ENCODE data around the gene ARID1B.

The ARID1B gene

DNA sequence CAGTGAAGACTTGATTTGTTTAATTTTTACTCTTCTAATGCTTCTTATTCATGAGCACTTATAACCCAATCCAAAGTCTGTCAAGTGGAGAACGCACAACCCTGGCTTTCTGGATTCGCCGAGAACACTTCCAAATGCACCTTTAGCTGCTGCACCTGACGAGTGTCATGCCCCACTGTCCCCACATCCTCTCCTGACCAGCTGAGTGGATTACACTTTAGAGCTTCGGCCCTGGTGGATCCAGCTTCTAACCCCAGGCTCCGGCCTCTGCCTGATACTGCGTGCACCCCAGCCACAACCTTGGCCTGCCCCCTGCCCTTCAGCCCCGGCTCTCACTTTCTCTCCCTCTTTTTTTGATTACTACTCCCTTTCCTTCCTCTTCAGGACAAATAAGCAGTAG lies 287.3 kb downstream of the ARID1B start:
- Histone ChIP-seq H3K36me3 (ENCODE audit: control insufficient read depth in 4 of 4, insufficient read depth in 4 of 4, low read length in 3 of 4) (no peaks in the 10 kb centered on the region), H3K4me1 (ENCODE audit: control extremely low read depth in 1 of 4, control insufficient read depth in 4 of 4, insufficient read depth in 4 of 4, low read length in 3 of 4) (peaks cover 23 to 61% (median 44%) of the 10 kb centered on the region in 4 experiments), H3K9me3 (ENCODE audit: control extremely low read depth in 1 of 5, control insufficient read depth in 4 of 5, insufficient read depth in 2 of 5, low read depth in 1 of 5, low read length in 4 of 5) (no peaks in the 10 kb centered on the region), H3K27ac (ENCODE audit: insufficient read depth in 1 of 2, low read depth in 1 of 2, low read length in 2 of 2, poor library complexity in 1 of 2, severe bottlenecking in 2 of 2) (no peak overlapping the region), H3K27me3 (replicated peaks in 2 of 5; ENCODE audit: control insufficient read depth in 4 of 5, insufficient read depth in 5 of 5, low read length in 4 of 5) (no peaks in the 10 kb centered on the region), H3K4me3 (ENCODE audit: control insufficient read depth in 1 of 7, extremely low read depth in 1 of 7, insufficient read depth in 4 of 7, low read depth in 2 of 7, low read length in 6 of 7) (no peak overlapping the region)
- ChIA-PET CTCF (interaction anchor here (0.8 to 1.6 kb wide), 5 partner anchors 10 to 42 kb away, joined by 3 to 7 read pairs (median 3); no protein-coding TSS in a partner anchor), POLR2A (interaction anchor here (0.9 kb wide), 1 partner anchor 75 kb away, joined by 3 read pairs; no protein-coding TSS in a partner anchor)
- no peak for DNase-seq
- 90% methylated on average over 7 of the region's 8 CpGs for WGBS (ENCODE audit: insufficient coverage)

DNA sequence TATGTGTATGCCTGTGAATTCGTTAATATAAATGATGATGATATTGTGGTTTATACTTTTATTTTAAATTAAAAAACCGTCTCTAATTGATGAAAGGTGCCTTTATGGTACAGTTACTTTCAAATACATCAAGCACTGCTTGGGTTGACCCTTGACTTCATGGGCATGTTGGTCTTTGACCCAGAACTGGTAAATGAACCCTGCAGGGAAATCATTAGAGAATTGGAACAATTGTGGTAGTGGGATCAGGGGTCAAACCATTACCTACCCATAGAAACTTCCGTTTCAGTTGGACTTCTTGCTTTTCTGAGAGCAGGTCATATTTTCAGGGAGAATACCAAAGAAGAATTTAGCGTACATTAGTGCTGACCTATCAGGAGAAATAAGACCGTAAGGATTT lies 288.2 kb downstream of the ARID1B start:
- ChIA-PET POLR2A (no interaction called here), CTCF (interaction anchor here (1.2 to 1.6 kb wide), 2 partner anchors 16 to 31 kb away, joined by 3 to 4 read pairs; no protein-coding TSS in a partner anchor)
- no peak overlapping the region for H3K4me3 ChIP-seq (ENCODE audit: control insufficient read depth in 1 of 7, extremely low read depth in 1 of 7, insufficient read depth in 4 of 7, low read depth in 2 of 7, low read length in 6 of 7)
- no peak for DNase-seq
- H3K27ac ChIP-seq (ENCODE audit: insufficient read depth in 1 of 2, low read depth in 1 of 2, low read length in 2 of 2, poor library complexity in 1 of 2, severe bottlenecking in 2 of 2) = no peak overlapping the region
- H3K4me1 ChIP-seq (ENCODE audit: control extremely low read depth in 1 of 4, control insufficient read depth in 4 of 4, insufficient read depth in 4 of 4, low read length in 3 of 4) = peaks cover 26 to 59% (median 42%) of the 10 kb centered on the region in 4 experiments
- H3K36me3 ChIP-seq (ENCODE audit: control insufficient read depth in 4 of 4, insufficient read depth in 4 of 4, low read length in 3 of 4) = no peaks in the 10 kb centered on the region
- H3K9me3 ChIP-seq (ENCODE audit: control extremely low read depth in 1 of 5, control insufficient read depth in 4 of 5, insufficient read depth in 2 of 5, low read depth in 1 of 5, low read length in 4 of 5) = no peaks in the 10 kb centered on the region
- H3K27me3 ChIP-seq (replicated peaks in 2 of 5; ENCODE audit: control insufficient read depth in 4 of 5, insufficient read depth in 5 of 5, low read length in 4 of 5) = no peaks in the 10 kb centered on the region
- 100% methylated on average over 1 of the region's 5 CpGs for WGBS (ENCODE audit: insufficient coverage)

DNA sequence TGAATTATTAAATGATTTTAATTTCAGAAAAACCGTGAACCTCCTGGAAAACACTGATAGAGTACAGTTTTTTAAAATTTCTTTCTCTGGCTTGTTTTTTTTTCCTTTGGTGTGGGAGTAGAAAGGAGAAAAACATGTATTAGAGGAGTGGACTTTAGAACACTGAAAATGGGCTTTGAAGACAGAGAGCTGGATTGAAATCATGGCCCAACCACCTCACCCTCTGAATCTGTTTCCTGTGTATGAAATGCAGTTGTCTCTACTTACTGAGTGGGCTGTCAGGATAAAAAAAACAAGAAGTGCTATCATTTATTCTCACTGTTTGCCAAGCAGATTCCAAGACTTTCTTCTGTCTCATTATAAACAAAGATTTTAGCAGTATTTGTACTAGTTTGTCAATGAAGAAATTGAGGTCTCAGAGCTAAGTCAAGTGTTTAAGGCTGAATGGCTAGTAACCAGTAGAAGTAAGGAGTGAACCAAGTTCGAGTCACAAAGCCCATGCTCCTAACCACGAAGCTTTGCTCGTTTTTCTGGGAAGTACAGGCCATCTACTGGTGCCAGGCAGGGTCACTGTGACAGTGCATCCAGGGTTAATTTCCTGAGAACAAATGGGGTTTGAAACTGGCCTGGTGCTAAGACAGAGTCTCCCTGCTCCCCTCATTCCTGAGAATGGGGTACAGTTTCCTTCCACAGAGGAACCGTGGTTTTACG lies 289.8 kb downstream of the ARID1B start:
- DNase-seq = peak in 2 of 3 donors; percentile 72 to 80
- peak overlapping the region in 4 of 7 experiments; percentile 1 to 35 (median 17) for H3K4me3 ChIP-seq (ENCODE audit: control insufficient read depth in 1 of 7, extremely low read depth in 1 of 7, insufficient read depth in 4 of 7, low read depth in 2 of 7, low read length in 6 of 7)

DNA sequence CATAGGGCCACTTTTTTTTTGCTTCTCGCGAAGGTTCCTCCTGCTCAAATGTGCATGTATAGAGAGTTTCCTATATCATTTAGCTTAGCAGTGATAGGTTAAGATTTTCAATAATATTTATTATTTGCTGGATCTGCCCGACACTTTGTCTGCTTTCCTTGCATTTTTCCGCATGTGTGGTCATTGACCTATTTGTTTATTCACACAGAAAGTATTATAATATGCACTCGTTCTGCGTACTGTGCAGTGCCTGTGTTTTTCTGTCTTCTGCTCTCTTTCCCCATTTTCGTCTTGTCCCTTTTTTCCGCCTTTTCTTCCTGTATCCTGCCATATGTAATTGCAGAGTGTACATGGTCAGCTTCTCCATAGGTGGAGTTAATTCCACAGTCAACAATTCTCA lies 290.3 kb downstream of the ARID1B start:
- ChIA-PET POLR2A (interaction anchor here (0.5 kb wide), 1 partner anchor 55 kb away, joined by 3 read pairs; no protein-coding TSS in a partner anchor), CTCF (interaction anchor here (0.9 to 2.0 kb wide), 3 partner anchors 12 to 31 kb away, joined by 3 to 7 read pairs (median 4); no protein-coding TSS in a partner anchor)
- no peak for DNase-seq
- H3K4me3 ChIP-seq (ENCODE audit: control insufficient read depth in 1 of 7, extremely low read depth in 1 of 7, insufficient read depth in 4 of 7, low read depth in 2 of 7, low read length in 6 of 7) = peak overlapping the region in 3 of 7 experiments; percentile 1 to 35 (median 19)
- H3K9me3 ChIP-seq (ENCODE audit: control extremely low read depth in 1 of 5, control insufficient read depth in 4 of 5, insufficient read depth in 2 of 5, low read depth in 1 of 5, low read length in 4 of 5) = no peaks in the 10 kb centered on the region
- H3K4me1 ChIP-seq (ENCODE audit: control extremely low read depth in 1 of 4, control insufficient read depth in 4 of 4, insufficient read depth in 4 of 4, low read length in 3 of 4) = peaks cover 26 to 61% (median 47%) of the 10 kb centered on the region in 4 experiments
- no peaks in the 10 kb centered on the region for H3K36me3 ChIP-seq (ENCODE audit: control insufficient read depth in 4 of 4, insufficient read depth in 4 of 4, low read length in 3 of 4)
- peak overlapping the region in 1 of 2 experiments; percentile 36 for H3K27ac ChIP-seq (ENCODE audit: insufficient read depth in 1 of 2, low read depth in 1 of 2, low read length in 2 of 2, poor library complexity in 1 of 2, severe bottlenecking in 2 of 2)
- WGBS (ENCODE audit: insufficient coverage) = 100% methylated on average over 1 of the region's 8 CpGs
- no peaks in the 10 kb centered on the region for H3K27me3 ChIP-seq (replicated peaks in 2 of 5; ENCODE audit: control insufficient read depth in 4 of 5, insufficient read depth in 5 of 5, low read length in 4 of 5)

More for the DNA sequence above, 289.8 kb downstream of the ARID1B start:
- peaks cover 26 to 61% (median 47%) of the 10 kb centered on the region in 4 experiments for H3K4me1 ChIP-seq (ENCODE audit: control extremely low read depth in 1 of 4, control insufficient read depth in 4 of 4, insufficient read depth in 4 of 4, low read length in 3 of 4)
- H3K9me3 ChIP-seq (ENCODE audit: control extremely low read depth in 1 of 5, control insufficient read depth in 4 of 5, insufficient read depth in 2 of 5, low read depth in 1 of 5, low read length in 4 of 5) = no peaks in the 10 kb centered on the region
- H3K27ac ChIP-seq (ENCODE audit: insufficient read depth in 1 of 2, low read depth in 1 of 2, low read length in 2 of 2, poor library complexity in 1 of 2, severe bottlenecking in 2 of 2) = peak overlapping the region; percentile 11 to 36
- POLR2A ChIA-PET = interaction anchor here (0.5 kb wide), 1 partner anchor 54 kb away, joined by 3 read pairs; no protein-coding TSS in a partner anchor
- H3K36me3 ChIP-seq (ENCODE audit: control insufficient read depth in 4 of 4, insufficient read depth in 4 of 4, low read length in 3 of 4) = no peaks in the 10 kb centered on the region
- no peaks in the 10 kb centered on the region for H3K27me3 ChIP-seq (replicated peaks in 2 of 5; ENCODE audit: control insufficient read depth in 4 of 5, insufficient read depth in 5 of 5, low read length in 4 of 5)
- 14% methylated on average over 5 of the region's 6 CpGs for WGBS (ENCODE audit: insufficient coverage)
- CTCF ChIA-PET = interaction anchor here (0.9 to 1.3 kb wide), 3 partner anchors 12 to 30 kb away, joined by 3 to 4 read pairs (median 3); no protein-coding TSS in a partner anchor

DNA sequence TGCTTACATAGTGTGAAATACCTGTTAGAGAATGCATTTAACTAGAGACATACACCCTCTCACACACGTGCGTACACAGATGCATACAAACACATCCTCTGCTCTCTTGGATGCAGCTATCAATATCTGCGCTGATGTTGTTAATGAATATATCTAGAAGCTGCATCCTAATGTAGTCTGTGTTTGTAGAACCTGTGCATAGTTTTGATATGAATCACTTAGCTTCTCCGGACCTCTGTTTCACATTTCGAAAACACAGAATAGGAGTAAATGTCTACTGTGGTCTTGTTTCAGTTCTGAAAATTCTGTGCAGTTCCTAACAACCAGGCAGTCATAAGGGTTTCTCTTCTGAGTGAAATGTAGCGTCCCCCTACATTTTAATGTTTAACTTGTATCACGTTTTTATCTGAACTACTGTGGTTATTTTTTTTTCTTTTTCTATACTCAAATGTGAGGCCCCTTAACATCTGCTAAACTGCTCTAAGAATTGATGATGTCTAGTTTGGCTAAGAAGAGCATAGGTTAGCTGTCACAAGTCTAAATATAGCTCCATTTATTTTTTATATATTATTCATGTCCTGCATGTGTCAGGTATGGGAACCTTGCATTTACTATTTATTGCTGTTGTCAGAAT lies 291.6 kb downstream of the ARID1B start:
- CTCF ChIA-PET = interaction anchor here (1.5 to 2.6 kb wide), 4 partner anchors 13 to 35 kb away, joined by 4 to 14 read pairs (median 7); no protein-coding TSS in a partner anchor
- Histone ChIP-seq H3K9me3 (ENCODE audit: control extremely low read depth in 1 of 5, control insufficient read depth in 4 of 5, insufficient read depth in 2 of 5, low read depth in 1 of 5, low read length in 4 of 5) (no peaks in the 10 kb centered on the region), H3K27me3 (replicated peaks in 2 of 5; ENCODE audit: control insufficient read depth in 4 of 5, insufficient read depth in 5 of 5, low read length in 4 of 5) (no peaks in the 10 kb centered on the region), H3K36me3 (ENCODE audit: control insufficient read depth in 4 of 4, insufficient read depth in 4 of 4, low read length in 3 of 4) (peaks cover under 1 to 3% (median 2%) of the 10 kb centered on the region in 4 experiments), H3K27ac (ENCODE audit: insufficient read depth in 1 of 2, low read depth in 1 of 2, low read length in 2 of 2, poor library complexity in 1 of 2, severe bottlenecking in 2 of 2) (no peak overlapping the region), H3K4me3 (ENCODE audit: control insufficient read depth in 1 of 7, extremely low read depth in 1 of 7, insufficient read depth in 4 of 7, low read depth in 2 of 7, low read length in 6 of 7) (no peak overlapping the region), H3K4me1 (ENCODE audit: control extremely low read depth in 1 of 4, control insufficient read depth in 4 of 4, insufficient read depth in 4 of 4, low read length in 3 of 4) (peaks cover 26 to 56% (median 39%) of the 10 kb centered on the region in 4 experiments)
- WGBS (ENCODE audit: insufficient coverage) = 100% methylated on average over 3 of the region's 7 CpGs
- no peak for DNase-seq
- POLR2A ChIA-PET = no interaction called here

DNA sequence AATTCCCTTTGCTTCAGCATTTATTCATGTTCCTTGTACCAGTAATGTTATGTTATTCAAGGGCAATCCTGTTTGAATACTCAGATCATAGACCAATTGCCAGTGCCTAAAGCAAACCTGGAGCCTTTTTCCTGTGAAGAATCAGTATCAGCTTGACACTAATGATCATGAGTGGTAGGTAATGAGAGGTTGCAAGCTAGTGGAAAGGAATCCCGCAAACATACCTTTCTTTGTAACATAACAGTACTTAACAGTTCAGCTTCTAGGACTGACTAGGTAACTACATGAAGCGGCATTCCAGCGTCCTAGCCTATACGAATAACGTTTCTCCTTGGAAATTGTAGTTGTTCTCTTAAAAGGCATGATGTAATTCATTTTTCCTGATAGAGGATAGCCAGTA lies 292.4 kb downstream of the ARID1B start:
- no peaks in the 10 kb centered on the region for H3K9me3 ChIP-seq (ENCODE audit: control extremely low read depth in 1 of 5, control insufficient read depth in 4 of 5, insufficient read depth in 2 of 5, low read depth in 1 of 5, low read length in 4 of 5)
- POLR2A ChIA-PET = interaction anchor here (0.7 kb wide), 1 partner anchor 165 kb away, joined by 3 read pairs; no protein-coding TSS in a partner anchor
- peaks cover 2 to 6% (median 3%) of the 10 kb centered on the region in 4 experiments for H3K36me3 ChIP-seq (ENCODE audit: control insufficient read depth in 4 of 4, insufficient read depth in 4 of 4, low read length in 3 of 4)
- H3K4me1 ChIP-seq (ENCODE audit: control extremely low read depth in 1 of 4, control insufficient read depth in 4 of 4, insufficient read depth in 4 of 4, low read length in 3 of 4) = peaks cover 22 to 48% (median 34%) of the 10 kb centered on the region in 4 experiments
- WGBS (ENCODE audit: insufficient coverage) = 100% methylated on average over 1 of the region's 5 CpGs
- no peak overlapping the region for H3K27ac ChIP-seq (ENCODE audit: insufficient read depth in 1 of 2, low read depth in 1 of 2, low read length in 2 of 2, poor library complexity in 1 of 2, severe bottlenecking in 2 of 2)
- DNase-seq = no peak
- no peak overlapping the region for H3K4me3 ChIP-seq (ENCODE audit: control insufficient read depth in 1 of 7, extremely low read depth in 1 of 7, insufficient read depth in 4 of 7, low read depth in 2 of 7, low read length in 6 of 7)
- CTCF ChIA-PET = interaction anchor here (1.4 to 2.6 kb wide), 5 partner anchors 10 to 36 kb away, joined by 3 to 14 read pairs (median 7); no protein-coding TSS in a partner anchor
- no peaks in the 10 kb centered on the region for H3K27me3 ChIP-seq (replicated peaks in 2 of 5; ENCODE audit: control insufficient read depth in 4 of 5, insufficient read depth in 5 of 5, low read length in 4 of 5)
